Prostate gland (tissue), 2 donors: Measurements from ENCODE around the gene GNL1. TPM values are rescaled to one million over a fixed set of nuclear protein-coding genes. Genes with fewer than 3 reads are reported as not detected.

Experiments used
- DNase-seq: peaks from one replicate; pipeline ENCODE4 v3.0.0-alpha.2; 2019; ENCODE audit warnings: low spot score
- H3K27ac ChIP-seq, 2 donors: fragments of 200-600 bp; sonication (generic); 2 replicates each; pipeline ENCODE4 v1.5.1; 2017 to 2019
- H3K27me3 ChIP-seq: fragments of 200-600 bp; sonication (generic); replicated peaks from 2 replicates; pipeline ENCODE4 v1.5.1; 2019; ENCODE audit not compliant: insufficient read depth
- H3K36me3 ChIP-seq, 2 donors: fragments of 200-600 bp; sonication (generic); 1 replicate in 1 of 2; 2 replicates in 1 of 2; pipeline versions ENCODE4 v1.5.1 to v1.8.1; 2017 to 2019
- H3K4me1 ChIP-seq: fragments of 200-600 bp; sonication (generic); replicated peaks from 2 replicates; pipeline ENCODE4 v1.5.1; 2019
- H3K4me3 ChIP-seq, 2 donors: fragments of 200-600 bp; sonication (generic); 2 replicates each; pipeline ENCODE4 v1.5.1; 2017 to 2019
- H3K9me3 ChIP-seq: fragments of 200-600 bp; sonication (generic); 2 replicates; pipeline ENCODE4 v1.5.1; 2017
- CTCF ChIP-seq, 4 experiments: fragments of 200-600 bp in 2 of 4; fragments of 450-650 bp in 2 of 4; sonication (generic) in 2 of 4; IDR thresholded peaks; 1 replicate in 3 of 4; 2 replicates in 1 of 4; pipeline ENCODE4 v1.5.1; 2016 to 2019; ENCODE audit warnings: antibody characterized with exemption in 4 of 4, mild to moderate bottlenecking in 2 of 4, moderate library complexity in 2 of 4
- POLR2A ChIP-seq: fragments of 450-650 bp; IDR thresholded peaks from one replicate; pipeline ENCODE4 v1.6.1; 2016; ENCODE audit warnings: antibody characterized with exemption, mild to moderate bottlenecking
- POLR2AphosphoS5 ChIP-seq: sonication (generic); formaldehyde crosslinking; IDR thresholded peaks from one replicate; pipeline ENCODE4 v1.6.1; 2017; ENCODE audit warnings: antibody characterized with exemption
- WGBS: methylation state at CpG from one replicate; pipeline ENCODE4 v1.1.5; 2018; 5-methylcytosine and 5-hydroxymethylcytosine counted together
- intact Hi-C: fragments of 100-400 bp; cut with DNase I; formaldehyde crosslinking; loops from one replicate; pipeline ENCODE4 v1.14.2; 2022
- total RNA-seq, 2 donors: library from RNA; depleted of rRNA; stranded (reverse); fragments of >200 nt; gene quantifications; one replicate each; pipeline ENCODE4 v1.1.0, GENCODE V29; 2016

GNL1 gene
- total RNA-seq, 2 donors from 2014 or later, result 38.3 to 56.4 TPM

DNA sequence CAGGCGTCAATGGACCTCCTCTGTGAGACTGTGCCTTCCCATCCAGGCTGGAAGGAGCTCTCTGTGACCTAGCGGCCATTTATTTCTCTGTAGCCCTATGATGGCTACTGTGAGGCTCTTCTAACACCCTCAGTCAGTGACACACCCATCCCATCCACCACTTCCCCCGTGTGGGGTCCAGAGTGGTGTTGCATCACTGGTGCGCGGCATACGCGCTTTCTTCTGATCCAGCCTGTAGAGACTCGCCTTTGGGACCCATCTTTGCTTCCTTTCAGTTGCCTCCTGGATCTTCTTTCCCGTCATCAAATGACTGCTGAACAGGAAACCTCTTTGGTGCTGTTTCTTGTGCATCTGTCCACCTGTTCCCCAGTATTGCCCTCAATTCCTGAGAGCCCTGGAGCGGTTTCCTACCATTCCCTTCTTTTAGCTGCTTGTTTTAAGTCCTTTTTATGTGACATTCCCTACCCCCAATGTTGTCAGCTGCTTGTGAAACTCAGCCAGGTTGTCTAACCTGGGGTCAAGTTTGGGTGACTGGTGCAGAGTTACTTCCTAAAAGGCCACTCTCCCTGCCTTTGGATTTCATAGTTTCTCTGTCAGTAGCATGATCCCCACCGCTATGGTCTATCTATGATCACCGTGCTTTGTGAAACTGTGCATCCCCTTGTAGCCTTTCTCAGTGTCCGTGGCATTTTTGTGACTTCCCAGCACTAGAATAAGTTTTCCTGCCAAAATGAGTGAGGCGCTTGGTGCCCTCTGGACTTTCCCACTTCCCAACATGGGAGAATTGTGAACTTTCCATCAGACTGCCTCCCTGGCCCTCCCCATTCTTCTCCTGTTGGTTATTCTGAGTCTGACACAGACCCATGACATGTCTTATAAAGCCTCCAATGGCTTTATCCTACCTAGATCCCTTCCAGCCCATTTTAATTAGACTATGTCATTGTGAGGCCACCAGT is 6.5 kb upstream of the GNL1 start:
- intact Hi-C loops, result no loop called here
- Histone ChIP-seq H3K4me1 (no peaks in the 10 kb centered on the region), H3K4me3 (no peak overlapping the region), H3K36me3 (peaks cover 0 to 3% of the 10 kb centered on the region in 2 donors), H3K9me3 (no peaks in the 10 kb centered on the region), H3K27ac (no peak overlapping the region), H3K27me3 (no peaks in the 10 kb centered on the region)
- no peak for DNase-seq
- TF ChIP-seq POLR2A (no peak), POLR2AphosphoS5 (no peak), CTCF (IDR thresholded peaks at IDR 0.05) (no peak)
- 87% methylated on average over 14 of the region's 14 CpGs for WGBS

- Histone ChIP-seq H3K4me3 (no peak overlapping the region), H3K9me3 (no peaks in the 10 kb centered on the region), H3K27me3 (no peaks in the 10 kb centered on the region), H3K27ac (no peak overlapping the region), H3K36me3 (peaks cover 0 to 3% of the 10 kb centered on the region in 2 donors), H3K4me1 (no peaks in the 10 kb centered on the region)
- 82% methylated on average over 3 of the region's 3 CpGs for WGBS
- no peak for TF ChIP-seq CTCF (IDR thresholded peaks at IDR 0.05)
- no peak for TF ChIP-seq POLR2A
- TF ChIP-seq POLR2AphosphoS5, result no peak
- DNase-seq, result no peak
- intact Hi-C loops, result no loop called here
These were observed 4.6 kb upstream of the GNL1 start for GRCh38 chr6:30560930-30561329.

- Histone ChIP-seq H3K36me3 (peaks cover 0 to 2% of the 10 kb centered on the region in 2 donors), H3K27ac (peak overlapping the region; percentile 97 to 99), H3K4me3 (peak overlapping the region; percentile 87 to 94), H3K27me3 (no peaks in the 10 kb centered on the region), H3K4me1 (no peaks in the 10 kb centered on the region), H3K9me3 (no peaks in the 10 kb centered on the region)
- WGBS, result 3% methylated on average over 6 of the region's 6 CpGs
- intact Hi-C loops, result loop anchor here (5.0 kb wide), 1 partner anchor 165 kb away; the partner anchor contains the start of gene TUBB
- no peak for TF ChIP-seq POLR2A
- TF ChIP-seq POLR2AphosphoS5, result no peak
- no peak for TF ChIP-seq CTCF (IDR thresholded peaks at IDR 0.05)
- no peak for DNase-seq
These were observed 1.3 kb upstream of the GNL1 start for GRCh38 chr6:30557683-30557981.

DNA sequence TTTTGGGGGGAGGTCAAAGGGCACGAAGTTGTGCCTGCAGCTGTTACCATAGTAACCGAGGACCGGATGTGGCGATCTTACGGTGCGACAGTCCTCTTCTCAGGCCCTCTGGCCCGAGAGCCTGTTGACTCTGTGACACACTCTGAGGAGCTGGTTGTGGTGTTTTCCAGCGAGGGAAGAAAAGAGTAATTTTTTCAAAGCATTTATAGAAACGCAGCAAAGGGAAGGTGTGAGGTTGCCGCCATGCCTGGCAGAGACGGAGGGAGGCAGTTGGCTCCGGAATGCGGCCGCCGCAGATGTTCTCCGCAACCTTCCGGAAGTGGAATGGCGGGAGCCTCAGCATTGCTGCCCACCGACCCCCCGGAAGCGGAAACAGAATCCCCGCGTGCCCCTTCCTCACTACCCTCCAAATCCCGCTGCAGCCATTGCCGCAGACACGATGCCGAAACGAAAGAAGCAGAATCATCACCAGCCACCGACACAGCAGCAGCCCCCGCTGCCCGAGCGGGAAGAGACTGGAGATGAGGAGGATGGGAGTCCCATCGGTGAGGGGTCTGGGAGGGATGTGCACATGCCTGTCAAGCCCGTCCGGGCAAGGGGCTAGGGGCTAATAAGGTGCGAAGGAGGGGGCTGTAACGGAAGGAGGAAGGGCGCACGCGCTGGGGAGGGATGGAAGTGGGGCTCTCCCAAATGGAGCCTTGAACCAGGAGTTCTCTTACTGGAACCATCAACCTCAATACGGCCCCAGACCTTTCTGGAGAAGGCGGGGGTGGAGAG is 805 bp upstream of the GNL1 start, which contains the start of gene PRR3:
Gene PRR3, plus strand, starts transcription at position 390 of the 777 bp plus-strand sequence. Its CDS starts 50 bp downstream, at position 440.
- Histone ChIP-seq H3K9me3 (no peaks in the 10 kb centered on the region), H3K4me1 (no peaks in the 10 kb centered on the region), H3K27me3 (no peaks in the 10 kb centered on the region), H3K36me3 (no peaks in the 10 kb centered on the region), H3K4me3 (peak within 1 kb of the TSS; percentile 87 to 94), H3K27ac (peak within 1 kb of the TSS; percentile 97 to 99)
- DNase-seq, result peak; percentile 81
- TF ChIP-seq POLR2A, result no peak
- peak; percentile 23 for TF ChIP-seq POLR2AphosphoS5
- intact Hi-C loops, result loop anchor here (5.0 kb wide), 1 partner anchor 165 kb away; the partner anchor contains the start of gene TUBB
- under 1% methylated on average over 42 of the region's 42 CpGs for WGBS

GRCh38 chr6:30555816-30556065 is 548 bp downstream of the GNL1 start:
- Histone ChIP-seq H3K9me3 (no peaks in the 10 kb centered on the region), H3K4me1 (no peaks in the 10 kb centered on the region), H3K27me3 (no peaks in the 10 kb centered on the region), H3K36me3 (no peaks in the 10 kb centered on the region), H3K4me3 (peak overlapping the region; percentile 87 to 94), H3K27ac (peak overlapping the region; percentile 97 to 99)
- WGBS, result under 1% methylated on average over 15 of the region's 15 CpGs
- intact Hi-C loops, result loop anchor here (5.0 kb wide), 1 partner anchor 167 kb away; the partner anchor contains the start of gene TUBB
- TF ChIP-seq POLR2AphosphoS5, result no peak
- TF ChIP-seq POLR2A, result no peak
- no peak for TF ChIP-seq CTCF (IDR thresholded peaks at IDR 0.05)
- DNase-seq, result no peak
